Occipital lobe (tissue), 2 donors: ENCODE results near the gene TH. TPM values are rescaled to one million over a fixed set of nuclear protein-coding genes. Genes with fewer than 3 reads are reported as not detected.

ENCODE experiments used
- DNase-seq: peaks from one replicate; lab custom pipeline; 2025; lab: John Stamatoyannopoulos, UW
- total RNA-seq: library from RNA; depleted of rRNA; stranded (reverse); fragments of >200 nt; gene quantifications from one replicate; pipeline ENCODE4 v1.2.3, GENCODE V29; 2014

Gene TH
- total RNA-seq, 1 donor from 2014 or later = not detected

GRCh38 chr11:2143477-2143798 lies 28.2 kb downstream of the TH start:
- no peak for DNase-seq

GRCh38 chr11:2142762-2143202 lies 28.8 kb downstream of the TH start:
- no peak for DNase-seq

- DNase-seq = no peak
These were observed 29.3 kb downstream of the TH start for GRCh38 chr11:2142300-2142759.

- DNase-seq = no peak
These were observed 30.9 kb downstream of the TH start for GRCh38 chr11:2140411-2141400.

DNA sequence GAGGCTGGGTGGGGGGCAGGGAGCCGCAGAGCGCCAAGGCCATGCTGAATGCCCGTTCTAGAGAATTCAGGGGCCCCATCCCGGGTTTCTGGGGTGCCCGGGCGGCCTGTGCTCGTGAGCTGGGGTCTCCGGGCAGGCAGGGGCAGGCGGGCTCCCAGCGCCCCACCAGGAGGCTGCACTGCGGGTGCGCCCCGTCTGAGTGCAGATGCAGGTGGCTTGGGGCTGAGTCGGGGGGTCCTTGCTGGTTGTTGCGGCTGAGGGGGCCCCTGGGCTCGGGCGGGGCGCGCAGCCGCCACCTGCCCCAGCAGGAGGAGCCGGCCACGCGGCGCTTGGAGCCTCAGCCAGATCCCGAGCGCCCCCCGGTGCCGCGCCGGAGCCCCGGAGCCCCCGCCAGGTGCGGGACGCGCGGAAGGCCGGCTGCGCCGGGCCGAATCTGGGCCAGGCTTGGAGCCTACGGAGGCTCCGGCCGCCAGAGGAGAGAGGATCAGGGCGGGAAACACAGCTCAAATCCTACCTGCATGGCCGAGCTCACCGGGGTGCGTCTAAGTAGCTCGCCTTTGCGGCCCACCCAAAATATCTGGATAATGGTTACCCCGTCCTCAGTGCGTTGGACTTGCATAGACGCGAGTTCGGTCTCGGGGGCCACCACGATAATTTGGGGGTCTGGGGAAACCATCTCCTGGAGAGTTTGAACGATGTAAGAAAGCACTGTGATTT lies 31.8 kb downstream of the TH start:
- no peak for DNase-seq

DNA sequence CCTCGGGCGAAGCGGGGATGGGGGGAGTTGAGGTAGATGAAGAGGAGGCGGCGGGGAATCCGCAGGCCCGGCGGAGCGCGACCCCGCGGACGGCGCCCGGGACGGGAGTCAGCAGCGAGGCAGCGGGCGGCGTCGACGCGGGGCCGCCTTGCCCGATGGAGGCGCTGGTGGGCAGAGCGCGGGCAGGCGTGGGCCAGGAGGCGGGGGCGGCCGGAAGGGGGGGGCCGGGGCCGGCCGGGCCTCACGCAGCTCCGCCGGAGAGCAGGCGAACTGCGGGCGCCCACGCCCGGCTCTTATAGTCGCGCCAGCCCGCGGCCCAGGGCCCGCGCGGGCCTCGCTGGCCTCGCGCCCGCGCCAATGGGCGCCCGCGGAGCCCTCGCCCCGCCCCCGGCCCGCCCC lies 32.5 kb downstream of the TH start, which contains the start of gene IGF2:
IGF2 (minus strand) TSS at position 267 of the 399 bp plus-strand sequence. CDS start 3,866 bp downstream, outside the sequence.
- no peak for DNase-seq

- DNase-seq = no peak
These were observed 33.0 kb downstream of the TH start for GRCh38 chr11:2138431-2139122.

DNA sequence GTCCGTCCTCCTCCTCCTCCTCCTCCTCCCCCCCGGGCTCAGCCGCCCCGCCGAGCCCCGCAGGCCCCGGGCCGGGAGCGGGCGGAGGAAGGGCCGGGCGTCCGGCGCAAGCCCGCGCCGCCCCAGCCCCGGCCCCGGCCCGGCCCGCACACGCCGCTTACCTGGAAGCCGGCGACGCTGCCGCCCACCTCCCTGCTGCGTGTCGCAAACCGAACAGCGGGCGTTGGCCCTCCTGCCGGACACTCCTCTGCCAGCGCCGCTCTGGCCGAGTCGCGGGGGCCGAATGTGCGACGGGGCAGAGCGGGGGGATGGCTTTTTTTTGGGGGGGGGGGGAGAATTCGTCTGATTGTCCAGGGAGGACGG lies 33.6 kb downstream of the TH start:
- DNase-seq = no peak

GRCh38 chr11:2137202-2138067 lies 34.2 kb downstream of the TH start:
- DNase-seq = no peak

GRCh38 chr11:2136952-2137201 lies 34.7 kb downstream of the TH start:
- no peak for DNase-seq

DNA sequence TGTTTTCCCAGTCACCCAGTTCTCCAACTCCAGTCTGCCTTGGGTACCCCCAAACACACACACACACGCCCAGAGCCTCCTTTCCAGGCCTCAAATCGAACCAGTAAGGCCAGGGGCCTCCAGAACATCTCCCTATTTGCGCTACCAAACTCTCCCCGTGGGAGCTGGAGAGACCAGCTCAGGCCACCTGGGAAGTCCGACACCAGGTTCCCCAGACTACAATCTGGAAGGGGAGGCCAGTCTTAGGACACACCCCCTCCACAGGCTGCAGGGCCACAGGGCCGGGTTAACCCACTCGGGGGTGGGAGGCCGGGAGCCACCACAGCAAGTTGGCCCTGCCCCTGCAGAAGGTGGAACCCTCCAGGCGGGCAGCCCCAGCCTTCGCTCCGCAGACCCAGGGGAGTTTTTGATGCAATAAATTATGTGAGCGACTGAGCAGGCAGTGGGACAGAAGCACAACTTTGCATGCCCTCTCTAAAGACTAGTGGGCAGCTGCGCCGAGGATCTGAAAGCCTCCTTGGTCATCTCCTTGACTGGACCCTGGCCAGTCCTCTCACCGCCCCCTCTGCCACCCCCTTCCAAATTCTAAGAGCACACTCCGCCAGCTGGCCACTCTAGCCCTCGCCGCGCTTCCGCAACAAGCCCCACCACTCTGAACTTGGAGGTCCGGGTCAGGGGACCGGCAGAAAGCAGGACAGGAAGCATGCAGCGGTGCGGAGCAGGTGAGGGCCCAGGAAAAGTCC lies 35.2 kb downstream of the TH start:
- no peak for DNase-seq

DNA sequence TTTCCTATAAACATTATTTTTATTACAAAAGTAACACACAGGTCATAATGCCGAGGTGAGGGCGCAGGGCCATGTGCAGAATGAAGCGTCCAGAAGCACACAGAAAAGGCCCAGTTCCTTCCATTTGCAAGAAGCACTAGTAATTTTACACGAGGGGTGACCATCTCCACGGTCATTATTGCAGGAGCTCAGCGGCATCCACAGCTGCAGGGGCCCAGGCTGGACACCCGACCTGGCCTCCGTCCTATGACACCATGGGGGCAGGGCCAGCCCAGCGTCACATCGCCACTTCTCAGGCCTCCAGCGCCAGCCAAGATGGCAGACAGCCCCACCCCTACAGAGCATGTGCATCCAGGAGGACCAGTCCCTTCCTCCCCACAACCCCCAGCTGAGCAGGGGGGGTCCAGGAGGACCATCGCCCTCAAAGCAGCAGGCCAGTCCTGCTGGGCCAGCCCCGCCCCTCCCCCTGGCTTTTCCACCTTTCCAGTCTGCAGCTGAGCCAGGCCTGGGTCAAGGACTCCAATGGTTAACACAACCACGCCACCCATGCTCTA lies 35.9 kb downstream of the TH start:
- DNase-seq = no peak

DNA sequence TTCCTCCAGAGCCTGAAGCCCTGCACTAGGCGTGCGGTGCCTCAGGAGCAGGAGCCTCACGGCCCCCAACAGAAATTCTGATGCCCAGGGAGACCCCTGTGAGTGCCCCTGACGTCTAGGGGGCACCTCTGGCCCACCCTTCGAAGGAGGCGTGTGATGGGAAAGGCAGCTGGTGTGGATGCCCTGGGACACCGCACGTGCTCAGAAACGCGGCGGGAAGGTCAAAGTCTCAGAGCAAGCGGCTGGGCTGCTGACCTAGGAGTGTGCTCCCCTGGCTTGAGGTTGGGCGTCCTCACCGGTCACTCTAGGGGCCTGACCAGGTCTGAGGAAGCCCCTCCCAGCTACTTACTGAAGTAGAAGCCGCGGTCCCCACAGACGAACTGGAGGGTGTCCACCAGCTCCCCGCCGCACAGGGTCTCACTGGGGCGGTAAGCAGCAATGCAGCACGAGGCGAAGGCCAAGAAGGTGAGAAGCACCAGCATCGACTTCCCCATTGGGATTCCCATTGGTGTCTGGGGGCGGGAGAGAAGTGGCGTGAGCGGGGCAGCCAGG lies 36.5 kb downstream of the TH start:
- no peak for DNase-seq

GRCh38 chr11:2134022-2135010 lies 37.3 kb downstream of the TH start:
- DNase-seq = no peak

DNA sequence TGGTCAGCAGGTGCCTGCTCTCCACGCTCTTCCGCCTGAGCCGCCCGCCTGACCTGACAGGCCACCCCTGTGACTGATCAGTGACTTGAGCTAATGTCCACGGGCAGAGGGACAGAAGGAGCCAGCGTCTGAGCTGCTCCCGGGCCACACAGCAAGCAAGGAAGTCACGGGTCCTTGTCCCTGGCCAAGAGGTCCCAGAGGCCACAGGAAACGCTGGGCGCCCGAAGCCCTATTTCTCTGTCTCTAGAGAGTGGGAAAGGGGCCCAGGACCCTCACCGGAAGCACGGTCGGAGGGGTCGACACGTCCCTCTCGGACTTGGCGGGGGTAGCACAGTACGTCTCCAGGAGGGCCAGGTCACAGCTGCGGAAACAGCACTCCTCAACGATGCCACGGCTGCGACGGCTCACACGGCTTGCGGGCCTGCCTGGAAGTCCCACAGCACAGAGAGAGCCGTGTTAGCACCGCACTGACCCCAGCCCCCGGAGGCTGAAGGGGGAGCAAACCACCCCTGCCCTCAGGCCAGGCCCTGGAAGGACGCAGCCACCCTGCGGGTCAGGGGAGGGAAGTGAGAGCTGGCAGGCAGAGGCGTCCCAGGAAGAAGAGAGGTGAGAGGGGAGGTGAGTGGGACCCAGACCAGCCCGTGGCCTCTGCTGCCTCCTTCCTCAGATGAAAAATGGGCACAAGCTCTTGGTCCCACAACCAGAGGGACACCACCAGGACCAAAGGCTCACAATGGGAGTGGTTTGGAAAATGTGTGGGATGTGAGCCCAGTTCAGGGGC lies 38.2 kb downstream of the TH start:
- no peak for DNase-seq

DNA sequence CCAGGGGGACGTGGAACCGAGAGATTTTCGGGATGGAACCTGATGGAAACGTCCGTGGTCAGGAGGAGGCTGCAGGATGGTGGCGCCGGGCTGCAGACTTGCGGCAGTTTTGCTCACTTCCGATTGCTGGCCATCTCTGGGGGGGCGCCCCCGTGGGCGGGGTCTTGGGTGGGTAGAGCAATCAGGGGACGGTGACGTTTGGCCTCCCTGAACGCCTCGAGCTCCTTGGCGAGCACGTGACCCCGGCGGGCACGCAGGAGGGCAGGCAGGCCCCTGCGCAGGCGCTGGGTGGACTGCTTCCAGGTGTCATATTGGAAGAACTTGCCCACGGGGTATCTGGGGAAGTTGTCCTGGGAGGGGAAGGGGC lies 38.8 kb downstream of the TH start:
- DNase-seq = no peak

DNA sequence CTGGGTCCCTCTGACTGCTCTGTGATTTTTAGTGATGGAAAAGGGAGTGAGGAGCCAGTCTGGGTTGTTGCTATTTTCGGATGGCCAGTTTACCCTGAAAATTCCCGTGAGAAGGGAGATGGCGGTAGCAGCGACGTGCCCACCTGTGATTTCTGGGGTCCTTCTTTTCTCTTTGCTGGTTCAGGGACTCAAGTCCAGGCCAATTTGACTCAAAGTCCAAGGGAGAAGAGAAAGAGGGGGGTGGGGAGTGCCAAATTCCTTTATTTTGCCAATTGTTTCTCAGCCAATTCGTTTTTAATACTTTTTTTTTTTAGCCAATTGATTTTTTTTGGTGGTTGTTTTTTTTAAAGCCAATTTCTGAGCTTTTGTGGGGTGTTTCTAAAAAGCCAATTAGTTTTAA lies 39.4 kb downstream of the TH start:
- DNase-seq = no peak
